SU-DHL-6 (cell line): ENCODE results near the gene ATIC.

ENCODE experiments used
- H2AFZ ChIP-seq: fragments of 200-600 bp; sonication (generic); 2 replicates; pipeline ENCODE4 v1.6.1; 2014; ENCODE audit warnings: low read depth, mild to moderate bottlenecking, moderate library complexity, mixed read lengths, antibody characterized with exemption, low read length; ENCODE audit not compliant: severe bottlenecking
- H3F3A ChIP-seq: fragments of 200-600 bp; shearing (Covaris generic); 2 replicates; pipeline ENCODE4 v1.6.0; 2016; ENCODE audit warnings: antibody characterized with exemption, mild to moderate bottlenecking; ENCODE audit not compliant: insufficient read depth
- H3K27ac ChIP-seq: fragments of 200-600 bp; sonication (generic); 2 replicates; pipeline ENCODE4 v1.5.1; 2016; ENCODE audit warnings: low read depth, mild to moderate bottlenecking, low read length, moderate library complexity, mixed read lengths
- H3K27me3 ChIP-seq: fragments of 200-600 bp; sonication (generic), shearing (Covaris generic); 2 replicates; pipeline ENCODE4 v1.6.0; 2014; ENCODE audit warnings: mild to moderate bottlenecking, low read length
- H3K36me3 ChIP-seq: fragments of 200-600 bp; sonication (generic); 2 replicates; pipeline ENCODE4 v1.6.1; 2014; ENCODE audit warnings: mild to moderate bottlenecking, low read length, mixed read lengths
- H3K4me2 ChIP-seq: fragments of 300-600, 200-600 bp; shearing (Covaris generic), sonication (generic); 2 replicates; pipeline ENCODE4 v1.6.0; 2014; ENCODE audit warnings: low read length, low read depth, mild to moderate bottlenecking; ENCODE audit not compliant: poor library complexity, severe bottlenecking
- H3K4me3 ChIP-seq: fragments of 200-600 bp; sonication (generic); 2 replicates; pipeline ENCODE4 v1.5.1; 2014; ENCODE audit warnings: antibody characterized with exemption, low read length, mild to moderate bottlenecking, mixed read lengths; ENCODE audit not compliant: insufficient read depth, poor library complexity, severe bottlenecking
- H3K79me2 ChIP-seq: fragments of 200-600 bp; sonication (generic); 2 replicates; pipeline ENCODE4 v1.6.1; 2014; ENCODE audit warnings: mild to moderate bottlenecking, low read length, moderate library complexity; ENCODE audit not compliant: insufficient read depth
- H3K9ac ChIP-seq: fragments of 200-600 bp; sonication (generic); 2 replicates; pipeline ENCODE4 v1.7.0; 2014; ENCODE audit warnings: mild to moderate bottlenecking, low read length
- H3K9me2 ChIP-seq: fragments of 200-600 bp; sonication (generic); replicated peaks from 2 replicates; pipeline ENCODE4 v1.6.1; 2014; ENCODE audit warnings: low read length; ENCODE audit not compliant: insufficient read depth
- H3K9me3 ChIP-seq: fragments of 200-600 bp; sonication (generic); 2 replicates; pipeline ENCODE4 v1.6.1; 2014; ENCODE audit warnings: low read length, mixed read lengths; ENCODE audit not compliant: insufficient read depth
- H4K20me1 ChIP-seq: fragments of 200-600 bp; sonication (generic); 2 replicates; pipeline ENCODE4 v1.6.1; 2014; ENCODE audit warnings: low read depth, mild to moderate bottlenecking, antibody characterized with exemption, low read length, moderate library complexity, mixed read lengths
- CTCF ChIP-seq: fragments of 200-600 bp; sonication (generic); IDR thresholded peaks from one replicate; pipeline ENCODE4 v1.5.1; 2017; ENCODE audit warnings: antibody characterized with exemption, mild to moderate bottlenecking, low read length, moderate library complexity; ENCODE audit not compliant: insufficient read depth, poor library complexity, severe bottlenecking
- EZH2phosphoT487 ChIP-seq: fragments of 200-600 bp; sonication (generic), shearing (Covaris generic); conservative IDR thresholded peaks from 2 replicates; pipeline ENCODE4 v1.6.1; 2018; ENCODE audit warnings: mild to moderate bottlenecking, antibody characterized with exemption, low read length, moderate library complexity, mixed read lengths

ATIC gene

GRCh38 chr2:215394102-215394805 is 82.4 kb downstream of the ATIC start:
- H3F3A ChIP-seq = no peaks in the 10 kb centered on the region
- H3K27me3 ChIP-seq = no peaks in the 10 kb centered on the region
- no peak overlapping the region for H3K9ac ChIP-seq
- no peaks in the 10 kb centered on the region for H3K9me2 ChIP-seq
- no peak overlapping the region for H2AFZ ChIP-seq
- no peaks in the 10 kb centered on the region for H3K79me2 ChIP-seq
- H3K27ac ChIP-seq = no peak overlapping the region
- no peaks in the 10 kb centered on the region for H4K20me1 ChIP-seq
- no peak overlapping the region for H3K4me3 ChIP-seq
- no peak overlapping the region for H3K4me2 ChIP-seq
- H3K9me3 ChIP-seq = no peaks in the 10 kb centered on the region
- no peak for TF ChIP-seq CTCF
- TF ChIP-seq EZH2phosphoT487 = no peak
- no peaks in the 10 kb centered on the region for H3K36me3 ChIP-seq

GRCh38 chr2:215395687-215396460 is 84.0 kb downstream of the ATIC start:
- H3K36me3 ChIP-seq = no peaks in the 10 kb centered on the region

GRCh38 chr2:215396595-215397313 is 84.9 kb downstream of the ATIC start:
- Histone ChIP-seq H3K9me3 (no peaks in the 10 kb centered on the region), H3K9me2 (no peaks in the 10 kb centered on the region), H3K9ac (no peak overlapping the region), H3K4me3 (no peak overlapping the region), H2AFZ (no peak overlapping the region), H3K27ac (no peak overlapping the region), H3F3A (no peaks in the 10 kb centered on the region), H4K20me1 (no peaks in the 10 kb centered on the region), H3K27me3 (no peaks in the 10 kb centered on the region), H3K36me3 (no peaks in the 10 kb centered on the region), H3K4me2 (no peak overlapping the region), H3K79me2 (no peaks in the 10 kb centered on the region)
- no peak for TF ChIP-seq CTCF
- no peak for TF ChIP-seq EZH2phosphoT487

More at GRCh38 chr2:215395687-215396460, 84.0 kb downstream of the ATIC start:
- Histone ChIP-seq H3K4me2 (no peak overlapping the region), H3F3A (no peaks in the 10 kb centered on the region), H3K9me2 (no peaks in the 10 kb centered on the region), H3K27ac (no peak overlapping the region), H3K4me3 (no peak overlapping the region), H2AFZ (no peak overlapping the region), H3K9me3 (no peaks in the 10 kb centered on the region), H3K9ac (no peak overlapping the region), H3K27me3 (no peaks in the 10 kb centered on the region), H4K20me1 (no peaks in the 10 kb centered on the region), H3K79me2 (no peaks in the 10 kb centered on the region)
- TF ChIP-seq CTCF (no peak), EZH2phosphoT487 (no peak)
